Measurements from ENCODE around the gene WNT16.

- TF ChIP-seq CTCF (IDR thresholded peaks at IDR 0.05; ENCODE audit: low read length) (no peak), EZH2 (optimal IDR thresholded peaks at IDR 0.05; ENCODE audit: low read depth, low read length) (no peak), EZH2phosphoT487 (IDR thresholded peaks at IDR 0.05; ENCODE audit: low read length) (no peak)
Measured at GRCh38 chr7:121331574-121331973, 2.8 kb downstream of the WNT16 start.
